MCF 10A (cell line): ENCODE data around the gene NUCB1. TPM values are rescaled to one million over a fixed set of nuclear protein-coding genes. Genes with fewer than 3 reads are reported as not detected.

Source experiments
- BruUV-seq: library from RNA; stranded (reverse); fragments of 400-500 nt; replicated peaks from 2 replicates; lab custom pipeline; 2021; lab: Mats Ljungman, UMichigan
- CTCF ChIA-PET: fragments of 300-600 bp; sonication (Branson Sonifier 250); formaldehyde crosslinking; extraction: SDS; loops from one replicate; lab custom pipeline; 2021; ENCODE audit warnings: antibody characterized with exemption, inconsistent platforms; lab: Yijun Ruan, JAX
- POLR2A ChIA-PET: fragments of 300-600, 350-650 bp; sonication (Branson Sonifier 250); formaldehyde crosslinking; extraction: SDS; loops from one replicate; lab custom pipeline; 2020; ENCODE audit warnings: antibody characterized with exemption, inconsistent platforms; lab: Yijun Ruan, JAX
- DNase-seq: peaks from one replicate; pipeline ENCODE4 v3.0.0-alpha.2; 2018; ENCODE audit not compliant: unreplicated experiment
- H3K27ac Mint-ChIP-seq: one replicate; pipeline ENCODE4 v1.8.0; 2022; ENCODE audit warnings: mild to moderate bottlenecking, low read depth, mixed read lengths; ENCODE audit not compliant: unreplicated experiment
- H3K27me3 Mint-ChIP-seq: one replicate; pipeline ENCODE4 v1.8.0; 2022; ENCODE audit warnings: mixed read lengths; ENCODE audit not compliant: insufficient read depth, unreplicated experiment
- H3K36me3 Mint-ChIP-seq: one replicate; pipeline ENCODE4 v1.8.0; 2022; ENCODE audit warnings: mild to moderate bottlenecking, moderate library complexity, mixed read lengths; ENCODE audit not compliant: insufficient read depth, unreplicated experiment
- H3K4me1 Mint-ChIP-seq: one replicate; pipeline ENCODE4 v1.8.0; 2022; ENCODE audit warnings: mixed read lengths; ENCODE audit not compliant: insufficient read depth, unreplicated experiment
- H3K4me3 Mint-ChIP-seq: one replicate; pipeline ENCODE4 v1.8.0; 2022; ENCODE audit warnings: mild to moderate bottlenecking, moderate library complexity, mixed read lengths; ENCODE audit not compliant: unreplicated experiment
- H3K9me3 Mint-ChIP-seq: one replicate; pipeline ENCODE4 v1.8.0; 2022; ENCODE audit warnings: mixed read lengths; ENCODE audit not compliant: unreplicated experiment
- intact Hi-C: fragments of 100-400 bp; cut with micrococcal nuclease; formaldehyde crosslinking; loops from 2 replicates; pipeline ENCODE4 v1.14.1; 2022
- total RNA-seq: library from RNA; stranded (reverse); gene quantifications from 2 replicates; pipeline ENCODE4 v1.2.3, GENCODE V29; 2022
- TF ChIP-seq, protein P1 (sequence below): fragments of 200-600 bp; IDR thresholded peaks from one replicate; pipeline ENCODE4 v1.8.0; 2022; ENCODE audit warnings: antibody characterized with exemption, mild to moderate bottlenecking; ENCODE audit not compliant: unreplicated experiment

NUCB1 gene
- total RNA-seq, 1 experiment from 2014 or later: 61.4 TPM

DNA sequence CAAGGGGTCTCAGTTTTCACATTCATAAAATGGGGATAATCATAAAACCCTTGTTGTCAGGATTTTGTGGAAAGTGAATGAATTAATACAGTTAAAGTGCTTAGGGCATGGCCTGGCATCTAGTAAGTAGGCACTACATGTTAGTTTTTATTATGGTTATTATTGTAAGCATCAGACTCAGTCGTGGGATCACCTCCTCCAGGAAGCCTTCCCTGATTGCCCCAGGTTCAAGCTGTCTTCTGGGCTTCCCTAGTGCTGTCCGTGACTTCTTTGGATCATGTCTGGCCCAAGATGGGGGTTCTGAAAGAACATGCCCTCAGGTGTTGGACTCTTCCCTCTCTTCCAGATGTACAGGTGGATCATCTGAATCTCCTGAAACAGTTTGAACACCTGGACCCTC is 10.7 kb downstream of the NUCB1 start:
- no peaks in the 10 kb centered on the region for H3K9me3 Mint-ChIP-seq
- H3K4me1 Mint-ChIP-seq: no peaks in the 10 kb centered on the region
- no peak overlapping the region for H3K27ac Mint-ChIP-seq
- no peaks in the 10 kb centered on the region for H3K27me3 Mint-ChIP-seq
- no TSS peak for BruUV-seq
- TF ChIP-seq, protein P1, sequence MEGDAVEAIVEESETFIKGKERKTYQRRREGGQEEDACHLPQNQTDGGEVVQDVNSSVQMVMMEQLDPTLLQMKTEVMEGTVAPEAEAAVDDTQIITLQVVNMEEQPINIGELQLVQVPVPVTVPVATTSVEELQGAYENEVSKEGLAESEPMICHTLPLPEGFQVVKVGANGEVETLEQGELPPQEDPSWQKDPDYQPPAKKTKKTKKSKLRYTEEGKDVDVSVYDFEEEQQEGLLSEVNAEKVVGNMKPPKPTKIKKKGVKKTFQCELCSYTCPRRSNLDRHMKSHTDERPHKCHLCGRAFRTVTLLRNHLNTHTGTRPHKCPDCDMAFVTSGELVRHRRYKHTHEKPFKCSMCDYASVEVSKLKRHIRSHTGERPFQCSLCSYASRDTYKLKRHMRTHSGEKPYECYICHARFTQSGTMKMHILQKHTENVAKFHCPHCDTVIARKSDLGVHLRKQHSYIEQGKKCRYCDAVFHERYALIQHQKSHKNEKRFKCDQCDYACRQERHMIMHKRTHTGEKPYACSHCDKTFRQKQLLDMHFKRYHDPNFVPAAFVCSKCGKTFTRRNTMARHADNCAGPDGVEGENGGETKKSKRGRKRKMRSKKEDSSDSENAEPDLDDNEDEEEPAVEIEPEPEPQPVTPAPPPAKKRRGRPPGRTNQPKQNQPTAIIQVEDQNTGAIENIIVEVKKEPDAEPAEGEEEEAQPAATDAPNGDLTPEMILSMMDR: no peak
- DNase-seq: no peak
- H3K4me3 Mint-ChIP-seq: no peak overlapping the region
- intact Hi-C loops: no loop called here
- ChIA-PET POLR2A (no interaction called here), CTCF (no interaction called here)
- H3K36me3 Mint-ChIP-seq: peaks cover 74% of the 10 kb centered on the region

DNA sequence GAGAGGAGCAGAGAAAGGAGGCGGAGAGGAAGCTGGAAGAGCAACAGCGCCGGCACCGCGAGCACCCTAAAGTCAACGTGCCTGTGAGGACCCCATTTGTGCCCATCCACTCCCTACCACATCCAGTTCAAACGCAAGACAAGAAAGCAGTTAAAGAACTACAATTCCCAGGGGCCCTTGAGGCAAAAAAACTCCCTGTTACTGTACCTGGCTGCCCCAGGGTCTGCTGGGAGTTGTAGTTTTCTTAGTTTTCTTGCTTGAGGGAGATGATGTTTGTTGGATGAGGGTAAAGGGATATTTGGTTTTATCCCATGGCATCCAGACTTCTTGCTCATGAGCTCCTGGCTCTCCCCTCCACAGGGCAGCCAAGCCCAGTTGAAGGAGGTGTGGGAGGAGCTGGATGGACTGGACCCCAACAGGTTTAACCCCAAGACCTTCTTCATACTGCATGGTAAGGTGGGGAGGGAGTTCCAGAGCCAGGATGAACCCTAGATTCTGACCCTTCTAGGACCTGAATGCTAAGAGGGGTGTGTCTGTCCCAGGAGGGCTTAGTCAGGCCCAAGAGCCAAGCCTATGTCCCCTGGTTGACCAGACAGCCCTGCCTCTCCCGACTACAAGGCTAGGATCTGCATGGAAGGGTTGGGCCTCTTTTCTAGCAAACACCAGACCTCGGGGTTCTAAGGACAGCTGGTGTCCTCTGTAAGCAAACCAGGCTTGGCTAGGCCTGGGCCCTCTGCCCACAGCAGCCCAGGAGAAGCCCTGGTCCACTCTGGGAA is 13.2 kb downstream of the NUCB1 start:
- BruUV-seq: no TSS peak
- intact Hi-C loops: no loop called here
- no peaks in the 10 kb centered on the region for H3K4me1 Mint-ChIP-seq
- H3K27ac Mint-ChIP-seq: no peak overlapping the region
- DNase-seq: no peak
- H3K9me3 Mint-ChIP-seq: no peaks in the 10 kb centered on the region
- TF ChIP-seq, protein P1: no peak
- POLR2A ChIA-PET: no interaction called here
- H3K4me3 Mint-ChIP-seq: no peak overlapping the region
- peaks cover 60% of the 10 kb centered on the region for H3K36me3 Mint-ChIP-seq
- H3K27me3 Mint-ChIP-seq: no peaks in the 10 kb centered on the region
- CTCF ChIA-PET: interaction anchor here (0.6 kb wide), 1 partner anchor 27 kb away, joined by 3 read pairs; no protein-coding TSS in a partner anchor

DNA sequence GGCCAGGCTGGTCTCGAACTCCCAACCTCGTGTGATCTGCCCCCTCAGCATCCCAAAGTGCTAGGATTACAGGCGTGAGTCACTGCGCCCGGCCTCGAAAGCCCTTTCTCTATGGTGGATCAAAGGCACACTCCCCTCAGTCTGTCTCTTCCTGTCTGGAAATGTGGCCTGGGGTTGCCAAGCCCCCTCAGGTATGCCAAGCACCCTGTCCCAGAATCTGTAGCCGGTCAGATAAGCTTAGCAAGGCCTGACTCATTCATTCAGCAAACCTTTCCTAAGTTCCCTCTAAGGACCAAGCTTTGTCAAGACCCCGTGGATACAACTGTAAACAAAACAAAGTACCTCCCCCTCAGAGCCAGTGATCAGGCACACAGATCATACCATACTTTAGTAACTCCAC is 14.1 kb downstream of the NUCB1 start:
- Mint-ChIP-seq H3K27ac (no peak overlapping the region), H3K4me3 (no peak overlapping the region), H3K4me1 (no peaks in the 10 kb centered on the region), H3K36me3 (peaks cover 52% of the 10 kb centered on the region), H3K9me3 (no peaks in the 10 kb centered on the region), H3K27me3 (no peaks in the 10 kb centered on the region)
- BruUV-seq: no TSS peak
- ChIA-PET POLR2A (no interaction called here), CTCF (interaction anchor here (0.6 kb wide), 1 partner anchor 69 kb away, joined by 3 read pairs; no protein-coding TSS in a partner anchor)
- intact Hi-C loops: no loop called here
- TF ChIP-seq, protein P1: no peak
- no peak for DNase-seq

DNA sequence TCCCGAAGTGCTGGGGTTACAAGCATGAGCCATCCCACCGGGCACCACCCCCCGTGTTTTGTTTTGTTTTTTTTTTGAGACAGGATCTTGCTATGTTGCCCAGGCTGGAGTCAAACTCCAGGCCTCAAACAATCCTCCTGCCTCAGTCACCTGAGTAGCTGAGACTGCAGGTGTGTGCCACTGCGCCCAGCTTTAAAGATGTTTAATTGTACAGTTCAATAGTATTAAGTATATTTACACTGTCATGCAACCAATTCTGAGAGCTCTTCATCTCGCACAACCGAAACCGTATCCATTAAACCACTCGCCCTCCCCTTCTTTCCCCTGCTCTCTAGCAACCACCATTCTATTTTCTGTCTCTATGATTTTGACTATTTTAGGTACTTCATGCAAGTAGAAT is 15.6 kb downstream of the NUCB1 start:
- DNase-seq: no peak
- Mint-ChIP-seq H3K36me3 (peaks cover 44% of the 10 kb centered on the region), H3K27me3 (no peaks in the 10 kb centered on the region), H3K4me1 (no peaks in the 10 kb centered on the region), H3K4me3 (no peak overlapping the region), H3K27ac (no peak overlapping the region), H3K9me3 (no peaks in the 10 kb centered on the region)
- ChIA-PET POLR2A (interaction anchor here (1.0 to 1.1 kb wide), 2 partner anchors 44 to 282 kb away, joined by 3 to 5 read pairs; partner anchors contain the start of gene PPP1R15A), CTCF (interaction anchor here (0.6 kb wide), 1 partner anchor 125 kb away, joined by 3 read pairs; no protein-coding TSS in a partner anchor)
- TF ChIP-seq, protein P1: no peak
- no TSS peak for BruUV-seq
- intact Hi-C loops: no loop called here
